PC-3 (cell line): ENCODE data around the gene TRPC3. TPM values are rescaled to one million over a fixed set of nuclear protein-coding genes. Genes with fewer than 3 reads are reported as not detected.

ENCODE experiments used
- ATAC-seq: fragments of 200-7000 bp; cut with Tn5 transposase; 2 replicates; pipeline ENCODE4 v1.9.1; 2020; ENCODE audit warnings: mild to moderate bottlenecking, moderate library complexity
- BruUV-seq: library from RNA; stranded (reverse); fragments of 400-500 nt; replicated peaks from 2 replicates; lab custom pipeline; 2021; lab: Mats Ljungman, UMichigan
- CTCF ChIA-PET: fragments of 300-600 bp; sonication (Branson Sonifier 250); formaldehyde crosslinking; loops from one replicate; lab custom pipeline; 2022; ENCODE audit warnings: antibody characterized with exemption; lab: Charles Lee
- POLR2A ChIA-PET: fragments of 300-600 bp; sonication (Branson Sonifier 250); formaldehyde crosslinking; loops from one replicate; lab custom pipeline; 2022; ENCODE audit warnings: antibody characterized with exemption; ENCODE audit not compliant: unreplicated experiment; lab: Charles Lee
- DNase-seq: peaks from one replicate; pipeline ENCODE4 v3.0.0-alpha.2; 2015
- H2AFZ ChIP-seq: fragments of 300-600 bp; sonication (generic); 2 replicates; pipeline ENCODE4 v1.6.0; 2016; ENCODE audit warnings: antibody characterized with exemption, low read length
- H3F3A ChIP-seq: fragments of 300-600 bp; sonication (generic); one replicate; pipeline ENCODE4 v1.6.0; 2017; ENCODE audit warnings: antibody characterized with exemption, low read length, control low read depth, mild to moderate bottlenecking; ENCODE audit not compliant: unreplicated experiment
- H3K27ac ChIP-seq: fragments of 300-600 bp; sonication (generic); 2 replicates; pipeline ENCODE4 v1.5.1; 2016; ENCODE audit warnings: mild to moderate bottlenecking, low read length
- H3K27me3 ChIP-seq: fragments of 300-600 bp; sonication (generic); 2 replicates; pipeline ENCODE4 v1.6.1; 2016; ENCODE audit warnings: low read length, mixed read lengths
- H3K36me3 ChIP-seq: fragments of 300-600 bp; sonication (generic); 2 replicates; pipeline ENCODE4 v1.6.1; 2016; ENCODE audit warnings: low read depth, mixed run types, low read length, mixed read lengths
- H3K4me1 ChIP-seq: fragments of 300-600 bp; sonication (generic); 2 replicates; pipeline ENCODE4 v1.5.1; 2016; ENCODE audit warnings: low read length; ENCODE audit not compliant: insufficient read depth
- H3K4me2 ChIP-seq: fragments of 300-600 bp; sonication (generic); 2 replicates; pipeline ENCODE4 v1.6.0; 2016; ENCODE audit warnings: low read length
- H3K4me3 ChIP-seq: fragments of 300-600 bp; sonication (generic); 2 replicates; pipeline ENCODE4 v1.5.1; 2016; ENCODE audit warnings: mild to moderate bottlenecking, low read length, mixed read lengths
- H3K79me2 ChIP-seq: fragments of 300-600 bp; sonication (generic); 2 replicates; pipeline ENCODE4 v1.6.1; 2017; ENCODE audit warnings: low read length, mixed read lengths
- H3K9ac ChIP-seq: fragments of 300-600 bp; sonication (generic); 2 replicates; pipeline ENCODE4 v1.6.0; 2016; ENCODE audit warnings: mild to moderate bottlenecking, low read length
- H3K9me2 ChIP-seq: fragments of 300-600 bp; sonication (generic); replicated peaks from 2 replicates; pipeline ENCODE4 v1.6.1; 2016; ENCODE audit warnings: mixed run types, low read length, mixed read lengths
- H3K9me3 ChIP-seq: fragments of 300-600 bp; sonication (generic); 2 replicates; pipeline ENCODE4 v1.6.1; 2016; ENCODE audit warnings: low read length, mixed read lengths
- H4K20me1 ChIP-seq: fragments of 300-600 bp; sonication (generic); 2 replicates; pipeline ENCODE4 v1.6.1; 2016; ENCODE audit warnings: low read length, mixed read lengths
- CTCF ChIP-seq: fragments of 300-600 bp; sonication (generic); conservative IDR thresholded peaks from 2 replicates; pipeline ENCODE4 v1.5.1; 2017; ENCODE audit warnings: antibody characterized with exemption, low read depth, mild to moderate bottlenecking, low read length
- EZH2 ChIP-seq: fragments of 300-600 bp; sonication (generic); IDR thresholded peaks from one replicate; pipeline ENCODE4 v1.6.1; 2017; ENCODE audit warnings: antibody characterized with exemption, mild to moderate bottlenecking, low read length; ENCODE audit not compliant: unreplicated experiment
- EZH2phosphoT487 ChIP-seq: fragments of 300-600 bp; sonication (generic); IDR thresholded peaks from 2 replicates; pipeline ENCODE4 v1.6.1; 2018; ENCODE audit warnings: mild to moderate bottlenecking, antibody characterized with exemption, low read length, borderline replicate concordance
- intact Hi-C: fragments of 100-400 bp; cut with micrococcal nuclease; formaldehyde crosslinking; loops from 2 replicates; pipeline ENCODE4 v1.9.0; 2023
- total RNA-seq: library from RNA; depleted of rRNA; stranded (reverse); fragments of >200 nt; gene quantifications from 2 replicates; pipeline ENCODE4 v1.2.3, GENCODE V29; 2014

Gene TRPC3
- total RNA-seq, 1 experiment from 2014 or later, result not detected

- H3K79me2 ChIP-seq, result no peaks in the 10 kb centered on the region
- DNase-seq (no peak), ATAC-seq (no peak)
- TF ChIP-seq EZH2phosphoT487 (no peak), CTCF (no peak), EZH2 (no peak)
- no peaks in the 10 kb centered on the region for H3K9me2 ChIP-seq
- H3K27ac ChIP-seq, result no peak overlapping the region
- no peak overlapping the region for H3K9ac ChIP-seq
- POLR2A ChIA-PET, result no interaction called here
- no peaks in the 10 kb centered on the region for H3K36me3 ChIP-seq
- H3F3A ChIP-seq, result no peaks in the 10 kb centered on the region
- no peaks in the 10 kb centered on the region for H3K4me1 ChIP-seq
- BruUV-seq, result no TSS peak
- CTCF ChIA-PET, result no interaction called here
- no peaks in the 10 kb centered on the region for H4K20me1 ChIP-seq
- H3K27me3 ChIP-seq, result peaks cover 15% of the 10 kb centered on the region; the same call in 1 of the 2 replicates
- H3K4me2 ChIP-seq, result no peak overlapping the region
- H3K4me3 ChIP-seq, result no peak overlapping the region
- no peak overlapping the region for H2AFZ ChIP-seq
- no peaks in the 10 kb centered on the region for H3K9me3 ChIP-seq
- intact Hi-C loops, result no loop called here
Observed at GRCh38 chr4:121875652-121876051, 76.2 kb downstream of the TRPC3 start.

- Histone ChIP-seq H3K9me3 (no peaks in the 10 kb centered on the region), H3K27me3 (no peaks in the 10 kb centered on the region), H3K4me2 (no peak overlapping the region), H3K9me2 (no peaks in the 10 kb centered on the region), H3F3A (no peaks in the 10 kb centered on the region), H3K79me2 (no peaks in the 10 kb centered on the region), H3K4me3 (no peak overlapping the region), H3K36me3 (no peaks in the 10 kb centered on the region), H2AFZ (no peak overlapping the region), H3K4me1 (no peaks in the 10 kb centered on the region), H3K9ac (no peak overlapping the region), H3K27ac (no peak overlapping the region), H4K20me1 (no peaks in the 10 kb centered on the region)
- DNase-seq, result no peak
- no peak for TF ChIP-seq EZH2phosphoT487
- no peak for TF ChIP-seq CTCF
- TF ChIP-seq EZH2, result no peak
- intact Hi-C loops, result no loop called here
- ATAC-seq, result no peak
- ChIA-PET CTCF (no interaction called here), POLR2A (no interaction called here)
- BruUV-seq, result no TSS peak
Observed at GRCh38 chr4:121873604-121874003, 78.3 kb downstream of the TRPC3 start.
